Vagina (tissue), 2 donors: ENCODE results near the gene IL1RAPL1. TPM values are rescaled to one million over a fixed set of nuclear protein-coding genes. Genes with fewer than 3 reads are reported as not detected.

Experiments used
- DNase-seq, 2 donors: peaks; one replicate each; pipeline ENCODE4 v3.0.0-alpha.2; 2017; ENCODE audit errors: extremely low spot score in 2 of 2
- H3K27ac ChIP-seq: fragments of 200-600 bp; sonication (generic); one replicate; pipeline ENCODE4 v1.5.1; 2019
- H3K27me3 ChIP-seq: fragments of 200-600 bp; sonication (generic); one replicate; pipeline ENCODE4 v1.5.1; 2019
- H3K36me3 ChIP-seq, 2 donors: fragments of 200-600 bp; sonication (generic); one replicate each; pipeline ENCODE4 v1.5.1; 2017 to 2019
- H3K4me1 ChIP-seq: fragments of 200-600 bp; sonication (generic); one replicate; pipeline ENCODE4 v1.5.1; 2019
- H3K4me3 ChIP-seq, 2 donors: fragments of 200-600 bp; sonication (generic); 1 replicate in 1 of 2; 2 replicates in 1 of 2; pipeline ENCODE4 v1.5.1; 2016 to 2019
- H3K9me3 ChIP-seq: fragments of 200-600 bp; sonication (generic); one replicate; pipeline ENCODE4 v1.5.1; 2019
- POLR2A ChIP-seq, 2 donors: fragments of 450-650 bp; IDR thresholded peaks; one replicate each; pipeline ENCODE4 v1.6.1; 2017; ENCODE audit warnings: antibody characterized with exemption in 2 of 2, mild to moderate bottlenecking in 2 of 2, moderate library complexity in 2 of 2
- POLR2AphosphoS5 ChIP-seq, 2 donors: sonication (generic); formaldehyde crosslinking; IDR thresholded peaks; one replicate each; pipeline ENCODE4 v1.9.0; 2017; ENCODE audit warnings: antibody characterized with exemption in 2 of 2, mild to moderate bottlenecking in 2 of 2, low read depth in 1 of 2; ENCODE audit not compliant: insufficient read depth in 1 of 2
- intact Hi-C: fragments of 100-400 bp; cut with DNase I; formaldehyde crosslinking; loops from one replicate; pipeline ENCODE4 v1.15.1; 2023
- total RNA-seq: library from RNA; depleted of rRNA; stranded (reverse); fragments of >200 nt; gene quantifications from one replicate; pipeline ENCODE4 v1.2.3, GENCODE V29; 2016
- TF ChIP-seq, protein P1 (sequence below), 3 experiments: fragments of 450-650 bp in 2 of 3; fragments of 200-600 bp in 1 of 3; sonication (generic) in 1 of 3; IDR thresholded peaks; one replicate each; pipeline ENCODE4 v1.5.1; 2017 to 2019; ENCODE audit warnings: antibody characterized with exemption in 3 of 3, mild to moderate bottlenecking in 2 of 3, moderate library complexity in 2 of 3

IL1RAPL1 gene
- total RNA-seq, 1 donor from 2014 or later = not detected

- H3K4me3 ChIP-seq = no peak overlapping the region
- intact Hi-C loops = no loop called here
- TF ChIP-seq POLR2A (IDR thresholded peaks at IDR 0.05) (no peak), POLR2AphosphoS5 (IDR thresholded peaks at IDR 0.05; ENCODE audit: insufficient read depth in 1 of 2, low read depth in 1 of 2) (no peak)
- TF ChIP-seq, protein P1, sequence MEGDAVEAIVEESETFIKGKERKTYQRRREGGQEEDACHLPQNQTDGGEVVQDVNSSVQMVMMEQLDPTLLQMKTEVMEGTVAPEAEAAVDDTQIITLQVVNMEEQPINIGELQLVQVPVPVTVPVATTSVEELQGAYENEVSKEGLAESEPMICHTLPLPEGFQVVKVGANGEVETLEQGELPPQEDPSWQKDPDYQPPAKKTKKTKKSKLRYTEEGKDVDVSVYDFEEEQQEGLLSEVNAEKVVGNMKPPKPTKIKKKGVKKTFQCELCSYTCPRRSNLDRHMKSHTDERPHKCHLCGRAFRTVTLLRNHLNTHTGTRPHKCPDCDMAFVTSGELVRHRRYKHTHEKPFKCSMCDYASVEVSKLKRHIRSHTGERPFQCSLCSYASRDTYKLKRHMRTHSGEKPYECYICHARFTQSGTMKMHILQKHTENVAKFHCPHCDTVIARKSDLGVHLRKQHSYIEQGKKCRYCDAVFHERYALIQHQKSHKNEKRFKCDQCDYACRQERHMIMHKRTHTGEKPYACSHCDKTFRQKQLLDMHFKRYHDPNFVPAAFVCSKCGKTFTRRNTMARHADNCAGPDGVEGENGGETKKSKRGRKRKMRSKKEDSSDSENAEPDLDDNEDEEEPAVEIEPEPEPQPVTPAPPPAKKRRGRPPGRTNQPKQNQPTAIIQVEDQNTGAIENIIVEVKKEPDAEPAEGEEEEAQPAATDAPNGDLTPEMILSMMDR (IDR thresholded peaks at IDR 0.05) = no peak
- H3K9me3 ChIP-seq = no peaks in the 10 kb centered on the region
- no peak overlapping the region for H3K27ac ChIP-seq
- no peak for DNase-seq
- no peaks in the 10 kb centered on the region for H3K27me3 ChIP-seq
- H3K4me1 ChIP-seq = no peaks in the 10 kb centered on the region
- H3K36me3 ChIP-seq = no peaks in the 10 kb centered on the region
Observed at GRCh38 chrX:29432534-29432933, 845.3 kb downstream of the IL1RAPL1 start.

DNA sequence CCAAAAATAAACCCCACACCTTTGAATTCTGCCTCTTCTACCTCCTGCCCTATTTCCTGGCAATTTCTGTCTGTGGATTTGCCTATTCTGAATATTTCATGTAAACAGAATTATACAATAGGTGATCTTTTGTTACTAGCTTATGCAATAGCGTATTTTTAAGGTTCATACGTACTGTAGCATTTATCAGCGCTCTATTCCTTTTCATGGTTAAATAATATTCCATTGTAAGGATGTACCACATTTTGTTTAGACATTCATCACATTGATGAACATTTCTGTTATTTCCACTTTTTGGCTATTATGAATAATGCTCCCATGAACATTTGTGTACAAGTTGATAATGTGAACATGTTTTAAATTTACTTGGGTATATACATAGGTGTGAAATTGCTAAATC is 847.7 kb downstream of the IL1RAPL1 start:
- TF ChIP-seq POLR2AphosphoS5 (IDR thresholded peaks at IDR 0.05; ENCODE audit: insufficient read depth in 1 of 2, low read depth in 1 of 2) = no peak
- no peak for TF ChIP-seq POLR2A (IDR thresholded peaks at IDR 0.05)
- Histone ChIP-seq H3K36me3 (no peaks in the 10 kb centered on the region), H3K4me1 (no peaks in the 10 kb centered on the region), H3K9me3 (no peaks in the 10 kb centered on the region), H3K4me3 (no peak overlapping the region), H3K27ac (no peak overlapping the region), H3K27me3 (no peaks in the 10 kb centered on the region)
- intact Hi-C loops = no loop called here
- no peak for DNase-seq

- Histone ChIP-seq H3K9me3 (no peaks in the 10 kb centered on the region), H3K27me3 (no peaks in the 10 kb centered on the region), H3K4me1 (no peaks in the 10 kb centered on the region), H3K4me3 (no peak overlapping the region), H3K36me3 (no peaks in the 10 kb centered on the region), H3K27ac (no peak overlapping the region)
- TF ChIP-seq, protein P1 (IDR thresholded peaks at IDR 0.05) = no peak
- no peak for TF ChIP-seq POLR2A (IDR thresholded peaks at IDR 0.05)
- no peak for TF ChIP-seq POLR2AphosphoS5 (IDR thresholded peaks at IDR 0.05; ENCODE audit: insufficient read depth in 1 of 2, low read depth in 1 of 2)
- intact Hi-C loops = no loop called here
- DNase-seq = no peak
Observed at GRCh38 chrX:29435396-29435795, 848.1 kb downstream of the IL1RAPL1 start.

DNA sequence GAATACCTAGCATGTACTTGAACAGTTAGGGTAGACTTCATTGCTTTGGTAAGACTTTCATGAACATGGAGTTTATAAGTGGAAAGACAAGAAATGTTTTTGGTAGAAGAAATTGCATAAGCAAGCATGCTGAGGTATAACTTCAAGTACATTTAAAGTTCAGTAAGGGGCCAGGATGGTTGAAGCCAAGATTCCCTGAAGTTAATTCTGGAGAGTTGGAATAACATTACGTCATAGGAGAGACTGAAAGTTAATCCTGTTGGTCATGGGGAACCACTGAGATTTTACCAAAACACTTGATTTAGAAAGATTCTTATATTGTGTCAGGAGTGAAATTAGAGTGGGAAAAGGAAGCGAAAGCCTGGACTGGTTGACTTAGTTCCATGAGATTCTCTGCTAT is 860.6 kb downstream of the IL1RAPL1 start:
- no peak overlapping the region for H3K27ac ChIP-seq
- no peaks in the 10 kb centered on the region for H3K36me3 ChIP-seq
- H3K4me3 ChIP-seq = no peak overlapping the region
- TF ChIP-seq POLR2A (IDR thresholded peaks at IDR 0.05) (no peak), POLR2AphosphoS5 (IDR thresholded peaks at IDR 0.05; ENCODE audit: insufficient read depth in 1 of 2, low read depth in 1 of 2) (no peak)
- TF ChIP-seq, protein P1 (IDR thresholded peaks at IDR 0.05) = no peak
- H3K9me3 ChIP-seq = no peaks in the 10 kb centered on the region
- H3K4me1 ChIP-seq = no peaks in the 10 kb centered on the region
- no peaks in the 10 kb centered on the region for H3K27me3 ChIP-seq
- DNase-seq = no peak
- intact Hi-C loops = no loop called here

DNA sequence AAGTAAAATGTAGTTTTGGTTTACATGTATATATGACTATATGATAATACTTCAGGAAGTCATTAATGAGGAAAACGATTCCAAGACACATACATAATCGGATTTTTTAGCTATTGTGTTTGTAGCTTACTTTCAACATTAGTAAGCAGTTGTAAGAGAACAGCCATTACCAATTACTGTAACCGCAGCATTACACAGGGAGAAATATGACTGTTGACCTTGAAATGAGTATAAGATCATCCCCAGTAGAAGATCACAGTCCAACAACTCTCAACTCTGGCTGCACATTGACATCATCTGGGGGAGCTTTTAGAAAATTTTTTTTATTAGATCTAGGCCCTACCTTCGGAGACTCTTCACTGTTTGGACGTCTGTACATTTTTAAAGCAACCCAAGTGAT is 866.1 kb downstream of the IL1RAPL1 start:
- DNase-seq = no peak
- Histone ChIP-seq H3K9me3 (no peaks in the 10 kb centered on the region), H3K4me1 (no peaks in the 10 kb centered on the region), H3K27ac (no peak overlapping the region), H3K4me3 (no peak overlapping the region), H3K36me3 (no peaks in the 10 kb centered on the region), H3K27me3 (no peaks in the 10 kb centered on the region)
- no peak for TF ChIP-seq POLR2A (IDR thresholded peaks at IDR 0.05)
- TF ChIP-seq POLR2AphosphoS5 (IDR thresholded peaks at IDR 0.05; ENCODE audit: insufficient read depth in 1 of 2, low read depth in 1 of 2) = no peak
- TF ChIP-seq, protein P1 (IDR thresholded peaks at IDR 0.05) = no peak
- intact Hi-C loops = no loop called here
